Stimulated activated CD4-positive, alpha-beta T cell treated with anti-CD3 and anti-CD28 coated beads, Interleukin-4, amount 100 ng/mL, for 4 hours (primary cell): ENCODE data around the gene C19orf67.
"Not testable (repeated sequence)": the region's sequence is repeated elsewhere in the genome, so short reads cannot be mapped to it uniquely, and the experiment has no call there.

Source experiments
- DNase-seq, 2 experiments: peaks; one replicate each; pipeline ENCODE4 v3.0.0-alpha.2; 2020

Gene C19orf67

GRCh38 chr19:14055396-14055795, 30.2 kb downstream of the C19orf67 start:
- DNase-seq = no peak

- no peak for DNase-seq
Observed at GRCh38 chr19:14054721-14055120, 30.9 kb downstream of the C19orf67 start.

- DNase-seq = no peak
Observed at GRCh38 chr19:14054099-14054498, 31.5 kb downstream of the C19orf67 start.

DNA sequence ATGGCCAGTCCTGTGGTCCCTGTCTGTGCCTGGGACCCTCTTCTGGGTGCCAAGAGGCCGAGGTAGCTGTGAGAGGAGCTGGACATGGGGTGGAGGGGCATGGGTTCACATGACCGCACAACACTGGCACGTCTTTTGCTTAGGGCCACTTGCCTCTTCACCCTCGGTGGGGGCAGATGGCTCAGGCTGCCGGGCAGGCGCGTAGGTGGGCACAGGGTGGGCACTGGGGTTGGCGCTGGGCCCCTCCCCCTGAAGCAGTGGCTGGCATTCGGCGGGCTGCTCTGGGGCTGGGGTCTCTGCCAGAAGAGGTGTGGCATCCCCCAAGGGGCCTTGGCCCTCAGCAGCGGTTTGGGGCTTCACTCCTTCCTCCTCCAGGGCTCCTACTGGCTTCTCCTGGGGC, 32.1 kb downstream of the C19orf67 start:
- DNase-seq = no peak

- no peak for DNase-seq
Observed at GRCh38 chr19:14053032-14053431, 32.6 kb downstream of the C19orf67 start.

GRCh38 chr19:14052470-14052869, 33.1 kb downstream of the C19orf67 start:
- no peak for DNase-seq

- no peak for DNase-seq
Observed at GRCh38 chr19:14051980-14052379, 33.6 kb downstream of the C19orf67 start.

DNA sequence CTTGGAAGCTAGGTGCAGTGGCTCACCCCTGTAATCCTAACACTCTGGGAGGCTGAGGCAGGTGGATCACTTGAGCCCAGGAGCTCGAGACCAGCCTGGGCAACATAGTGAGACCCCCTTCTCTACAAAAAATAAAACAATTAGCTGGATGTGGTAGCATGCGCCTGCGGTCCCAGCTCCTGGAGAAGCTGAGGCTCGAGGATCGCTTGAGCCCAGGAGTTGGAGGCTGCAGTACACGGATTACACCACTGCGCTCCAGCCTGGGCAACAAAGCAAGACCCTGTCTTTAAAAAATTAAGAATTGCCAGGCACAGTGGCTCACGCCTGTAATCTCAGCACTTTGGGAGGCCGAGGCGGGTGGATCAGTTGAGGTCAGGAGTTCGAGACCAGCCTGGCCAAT, 34.6 kb downstream of the C19orf67 start:
- not testable (repeated sequence) for DNase-seq

DNA sequence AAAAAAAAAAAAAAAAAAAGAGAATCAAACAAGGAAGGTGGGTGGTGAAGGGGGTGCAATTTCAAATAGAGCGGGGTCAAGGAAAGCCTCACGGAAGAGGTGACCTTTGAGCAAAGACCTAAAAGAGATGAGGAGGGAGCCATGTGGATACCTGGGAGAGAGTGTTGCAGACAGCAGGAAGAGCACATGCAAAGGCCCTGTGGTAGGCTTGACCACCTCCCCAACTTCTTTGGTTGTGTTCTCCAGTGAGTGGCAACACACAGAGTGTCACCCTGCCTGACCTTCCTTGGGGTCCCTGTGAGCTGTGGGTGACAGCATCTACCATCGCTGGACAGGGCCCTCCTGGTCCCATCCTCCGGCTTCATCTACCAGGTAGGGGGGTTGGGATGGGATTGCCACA, 35.1 kb downstream of the C19orf67 start:
- DNase-seq = no peak

GRCh38 chr19:14048443-14049153, 37.0 kb downstream of the C19orf67 start:
- DNase-seq = peak; percentile 72 to 76

- DNase-seq = not testable (repeated sequence)
Observed at GRCh38 chr19:14047866-14048265, 37.7 kb downstream of the C19orf67 start.

GRCh38 chr19:14042659-14043608, 42.6 kb downstream of the C19orf67 start:
- peak in 1 of 2 experiments; percentile 10 for DNase-seq

DNA sequence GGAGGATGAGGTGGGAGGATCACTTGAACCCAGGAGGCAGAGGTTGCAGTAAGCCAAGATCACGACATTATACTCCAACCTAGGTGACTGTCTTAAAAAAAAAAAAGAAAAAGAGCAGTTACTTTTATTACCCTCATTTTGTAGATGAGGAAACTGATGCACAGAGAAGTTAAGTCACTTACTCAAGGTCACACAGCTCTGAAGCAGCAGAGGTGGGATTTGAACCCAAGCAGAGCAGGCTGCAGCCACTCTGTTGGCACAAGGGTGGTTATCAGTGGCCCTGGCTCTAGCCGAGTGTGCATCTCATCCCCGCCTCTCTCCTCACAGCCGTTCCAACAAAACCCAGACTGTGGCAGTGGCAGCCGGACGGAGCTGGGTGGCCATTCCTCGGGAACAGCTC, 46.4 kb downstream of the C19orf67 start:
- DNase-seq = no peak

- no peak for DNase-seq
Observed at GRCh38 chr19:14035706-14036105, 49.9 kb downstream of the C19orf67 start.

GRCh38 chr19:14035159-14035558, 50.4 kb downstream of the C19orf67 start:
- DNase-seq = not testable (repeated sequence)

DNA sequence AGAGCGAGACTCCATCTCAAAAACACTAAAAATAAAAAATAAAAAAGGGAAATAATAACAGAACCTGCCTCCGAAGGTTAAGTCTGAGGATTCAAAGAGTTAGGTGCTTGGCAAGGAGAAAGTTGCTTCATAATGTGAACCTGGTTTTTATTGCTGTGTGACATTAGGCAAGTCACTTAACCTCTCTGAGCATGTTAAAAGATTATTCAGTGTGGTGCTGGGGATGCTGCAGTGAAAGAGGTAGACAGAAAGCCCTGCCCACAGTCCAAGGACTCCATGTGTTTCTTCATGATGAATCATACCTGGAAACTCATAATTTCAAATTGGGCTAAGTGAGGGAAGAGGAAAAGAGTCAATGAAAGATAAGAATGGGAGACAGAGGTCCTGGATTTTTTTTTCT, 51.6 kb downstream of the C19orf67 start:
- DNase-seq = no peak

DNA sequence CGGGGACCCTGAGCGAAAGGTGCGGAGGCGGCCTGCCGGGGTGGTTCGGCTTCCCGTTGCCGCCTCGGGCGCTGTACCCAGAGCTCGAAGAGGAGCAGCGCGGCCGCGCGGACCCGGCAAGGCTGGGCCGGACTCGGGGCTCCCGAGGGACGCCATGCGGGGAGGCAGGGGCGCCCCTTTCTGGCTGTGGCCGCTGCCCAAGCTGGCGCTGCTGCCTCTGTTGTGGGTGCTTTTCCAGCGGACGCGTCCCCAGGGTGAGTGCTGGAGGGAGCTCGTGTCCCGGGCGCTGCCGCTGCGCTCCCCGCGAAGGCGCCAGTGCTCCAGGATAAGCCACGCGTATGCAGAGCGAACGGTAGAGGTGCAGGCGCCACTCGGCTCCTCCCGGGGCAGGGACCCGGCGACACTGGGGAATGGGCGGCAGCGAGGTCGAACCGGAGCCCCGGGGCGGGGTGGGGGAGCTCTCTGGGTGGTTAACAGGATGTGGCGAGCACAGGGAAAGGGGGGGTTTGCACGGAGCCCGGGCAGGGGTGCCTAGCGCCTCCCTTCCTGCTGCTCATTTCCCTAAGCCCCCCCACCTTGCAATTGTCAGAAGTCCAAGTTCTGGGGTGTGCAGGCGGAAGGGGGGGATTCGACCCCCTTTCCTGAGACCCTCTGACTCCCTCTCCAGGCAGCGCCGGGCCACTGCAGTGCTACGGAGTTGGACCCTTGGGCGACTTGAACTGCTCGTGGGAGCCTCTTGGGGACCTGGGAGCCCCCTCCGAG, 53.7 kb downstream of the C19orf67 start, which contains the start of gene IL27RA:
Gene IL27RA, plus strand, starts transcription at position 44 of the 762 bp plus-strand sequence. Its CDS starts 111 bp downstream, at position 155.
- peak; percentile 69 to 80 for DNase-seq
